HG03571 (cell line): Measurements from ENCODE around the gene TMEM150A.
"Not testable (repeated sequence)": the region's sequence is repeated elsewhere in the genome, so short reads cannot be mapped to it uniquely, and the experiment has no call there.

ENCODE experiments used
- ATAC-seq: cut with Tn5 transposase; IDR thresholded peaks from one replicate; pipeline ENCODE4 v1.9.1; 2021; ENCODE audit not compliant: unreplicated experiment

The TMEM150A gene

DNA sequence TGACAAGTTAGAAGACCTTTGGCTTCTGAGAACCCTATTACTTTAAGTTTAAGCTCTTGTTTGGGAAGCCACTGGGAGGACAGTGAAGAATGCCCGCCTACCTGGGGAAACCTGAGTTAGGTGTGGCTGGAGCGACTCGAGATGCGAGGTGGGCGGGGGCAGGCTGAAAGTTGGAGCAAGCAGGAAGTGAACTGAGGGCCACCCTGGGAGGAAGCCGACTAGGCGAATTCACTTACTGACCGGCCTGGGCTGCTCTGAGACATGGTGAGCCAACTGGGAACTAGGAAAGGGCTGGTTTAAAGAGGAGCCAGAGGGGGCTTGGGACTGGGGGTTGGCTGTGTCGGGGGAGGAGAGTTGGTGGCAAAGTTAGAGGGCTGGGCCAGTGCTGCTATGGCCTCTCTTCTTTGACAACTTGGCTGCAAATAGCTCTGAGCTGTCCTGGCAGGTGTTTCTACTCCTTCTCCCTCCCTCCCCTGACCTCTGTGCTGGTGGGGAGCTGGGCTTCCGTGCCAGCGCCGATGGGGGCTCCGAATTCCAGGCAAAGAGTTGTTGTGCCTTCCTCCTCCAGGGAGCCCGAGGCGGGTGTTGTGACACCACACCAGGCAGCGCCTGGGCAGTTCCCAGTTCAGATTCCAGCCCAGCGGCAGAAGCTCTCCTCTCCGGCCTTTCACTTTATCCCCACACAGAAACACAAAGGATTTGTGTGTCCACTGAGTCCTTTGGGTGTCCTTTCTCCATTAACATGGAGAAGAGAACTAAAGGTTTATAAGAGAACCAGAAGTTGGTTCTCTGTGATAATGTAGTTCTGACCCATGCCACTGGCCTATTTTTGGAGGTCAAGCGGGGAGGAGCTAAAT lies 24.9 kb downstream of the TMEM150A start, which contains the start of gene VAMP8:
VAMP8 (plus strand) TSS at position 201 of the 857 bp plus-strand sequence; CDS start at position 262, 61 bp downstream.
- peak; percentile 67 for ATAC-seq

DNA sequence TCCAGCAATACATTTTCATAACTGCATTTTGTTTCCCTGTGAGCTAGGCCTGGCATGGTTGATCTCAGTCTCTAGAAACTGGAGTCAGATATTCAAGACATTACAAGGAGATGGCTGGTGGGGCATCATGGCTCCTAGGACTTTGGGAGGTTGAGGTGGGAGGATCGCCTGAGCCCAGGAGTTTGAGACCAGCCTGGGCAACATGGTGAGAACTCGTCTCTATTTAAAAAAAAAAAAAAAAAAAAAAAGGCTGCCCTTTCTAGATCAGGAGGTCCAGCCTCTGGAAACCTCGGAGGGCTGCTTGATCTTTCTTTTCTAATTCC lies 25.5 kb downstream of the TMEM150A start:
- no peak for ATAC-seq

DNA sequence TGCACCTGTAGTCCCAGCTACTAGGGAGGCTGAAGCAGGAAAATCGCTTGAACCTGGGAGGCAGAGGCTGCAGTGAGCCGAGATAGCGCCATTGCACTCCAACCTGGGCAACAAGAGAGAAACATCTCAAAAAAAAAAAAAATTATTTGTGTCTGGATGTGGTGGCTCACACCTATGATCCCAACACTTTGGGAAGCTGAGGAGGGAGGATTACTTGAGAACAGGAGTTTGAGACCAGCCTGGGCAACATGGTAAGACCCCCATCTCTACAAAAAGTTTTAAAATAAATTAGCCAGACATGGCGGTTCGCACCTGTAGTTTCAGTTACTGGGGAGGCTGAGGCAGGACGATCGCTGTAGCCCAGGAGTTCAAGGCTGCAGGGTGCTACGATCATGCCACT lies 26.8 kb downstream of the TMEM150A start:
- ATAC-seq = no peak

DNA sequence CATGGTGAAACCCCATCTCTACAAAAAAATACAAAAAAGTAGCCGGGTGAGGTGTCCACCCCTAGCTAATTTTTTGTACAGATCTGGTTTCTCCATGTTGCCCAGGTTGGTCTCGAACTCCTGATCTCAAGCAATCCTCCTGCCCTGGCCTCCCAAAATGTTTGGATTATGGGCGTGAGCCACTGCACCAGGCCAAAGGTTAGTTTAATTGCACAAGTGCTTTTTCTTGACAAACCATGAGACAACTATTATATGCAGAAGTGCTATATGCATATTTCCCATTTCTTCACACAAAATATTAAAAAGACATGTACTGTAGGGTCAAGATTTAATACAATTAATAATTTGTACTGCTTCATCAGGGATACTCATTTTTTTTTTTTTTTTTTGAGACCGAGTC lies 36.2 kb downstream of the TMEM150A start:
- ATAC-seq = no peak

GRCh38 chr2:85564144-85564563 lies 38.3 kb downstream of the TMEM150A start:
- ATAC-seq = no peak

GRCh38 chr2:85561280-85562212 lies 41.0 kb downstream of the TMEM150A start, which contains the start of gene GGCX:
GGCX (minus strand) TSS chr2:85561493; CDS start chr2:85561428, 65 bp downstream.
- ATAC-seq = peak; percentile 77

GRCh38 chr2:85560812-85561279 lies 41.7 kb downstream of the TMEM150A start:
- peak; percentile 27 for ATAC-seq

- not testable (repeated sequence) for ATAC-seq
These were observed 42.1 kb downstream of the TMEM150A start for GRCh38 chr2:85560403-85560726.

DNA sequence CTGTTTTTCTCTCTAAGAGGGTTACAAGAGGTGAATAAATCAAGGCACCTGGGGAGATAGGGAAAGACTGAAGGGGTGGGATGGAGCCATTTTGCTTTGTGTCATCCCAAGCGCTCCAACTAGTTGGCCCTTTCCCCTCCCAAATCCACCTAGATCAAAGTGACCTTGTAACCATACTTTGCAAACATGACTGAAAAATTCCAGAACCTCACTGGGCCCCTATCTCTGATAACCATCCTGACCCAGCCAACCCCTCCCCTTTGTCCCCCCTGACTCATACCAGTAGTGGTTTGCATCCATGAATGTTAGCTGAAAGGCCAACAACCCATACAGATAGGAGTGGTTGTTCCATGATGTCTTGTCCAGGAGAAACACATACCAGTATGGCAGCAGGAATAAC lies 44.3 kb downstream of the TMEM150A start:
- no peak for ATAC-seq

- no peak for ATAC-seq
These were observed 45.4 kb downstream of the TMEM150A start for GRCh38 chr2:85557130-85557529.

- ATAC-seq = no peak
These were observed 47.4 kb downstream of the TMEM150A start for GRCh38 chr2:85554980-85555612.

GRCh38 chr2:85553184-85553583 lies 49.3 kb downstream of the TMEM150A start:
- ATAC-seq = no peak

DNA sequence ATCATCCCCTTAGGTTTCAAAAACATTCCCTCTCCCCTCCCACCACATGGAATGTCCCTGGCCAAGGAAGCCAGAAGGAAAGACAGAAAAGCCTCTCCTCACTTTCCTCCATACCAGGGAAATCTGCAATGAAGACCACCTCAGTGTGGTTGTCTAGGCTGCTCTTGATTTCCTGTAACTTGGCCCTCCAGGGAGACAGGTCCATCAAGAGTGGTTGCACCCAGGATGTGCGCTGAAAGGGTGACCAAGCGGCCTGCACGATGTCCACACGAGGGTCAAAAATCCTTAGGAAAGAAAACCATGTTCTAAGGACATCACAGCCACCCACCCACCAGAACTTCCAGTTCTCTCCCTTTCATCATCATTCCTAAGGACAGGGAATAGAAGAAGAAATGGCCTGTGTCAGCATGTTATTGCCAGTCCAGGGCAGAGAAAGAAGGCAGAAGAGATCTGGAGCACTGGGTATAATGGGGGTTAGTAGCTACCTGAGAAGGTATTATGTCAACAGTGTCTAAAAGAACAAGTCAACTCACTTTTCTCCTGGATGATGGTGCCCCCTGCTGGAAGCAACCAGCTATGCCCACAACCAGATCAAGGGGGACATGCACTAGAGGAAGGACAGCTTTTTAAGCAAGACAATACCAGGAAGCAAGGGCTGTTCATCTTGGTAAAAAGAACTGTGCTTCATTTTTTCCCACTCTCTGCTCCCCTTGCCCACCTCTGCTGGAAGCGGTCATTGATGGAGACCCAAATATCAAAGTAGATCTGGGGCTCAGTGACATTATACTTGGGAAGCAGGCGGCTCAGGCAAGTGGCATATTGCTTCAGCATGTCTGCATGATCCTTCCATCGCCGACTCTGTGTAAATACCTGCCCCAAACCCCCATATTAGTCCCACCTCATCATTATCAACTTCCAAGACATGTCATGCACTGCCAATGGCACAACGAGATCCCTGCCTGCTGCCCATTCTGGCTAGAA lies 50.5 kb downstream of the TMEM150A start:
- ATAC-seq = peak; percentile 67

- ATAC-seq = no peak
These were observed 52.0 kb downstream of the TMEM150A start for GRCh38 chr2:85550486-85550885.

DNA sequence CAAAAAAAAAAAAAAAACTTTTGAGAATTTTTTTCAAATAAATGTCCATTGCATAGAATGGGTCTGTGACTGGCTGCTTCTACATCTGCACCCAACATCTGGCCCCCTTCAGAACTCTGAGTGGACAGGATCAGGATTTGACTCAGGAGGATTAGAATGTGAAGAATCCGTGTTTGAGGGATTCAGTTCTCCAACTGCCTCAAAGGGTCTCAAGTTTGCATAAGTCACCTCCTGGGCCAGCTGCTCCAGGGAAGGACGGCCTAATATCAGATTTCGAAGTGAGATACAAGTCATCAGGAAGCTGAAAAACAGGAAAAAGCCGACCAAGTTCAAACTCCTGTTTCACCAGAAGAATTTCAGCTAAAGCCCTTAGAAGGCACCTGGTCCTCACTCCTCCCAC lies 52.7 kb downstream of the TMEM150A start:
- ATAC-seq = no peak

DNA sequence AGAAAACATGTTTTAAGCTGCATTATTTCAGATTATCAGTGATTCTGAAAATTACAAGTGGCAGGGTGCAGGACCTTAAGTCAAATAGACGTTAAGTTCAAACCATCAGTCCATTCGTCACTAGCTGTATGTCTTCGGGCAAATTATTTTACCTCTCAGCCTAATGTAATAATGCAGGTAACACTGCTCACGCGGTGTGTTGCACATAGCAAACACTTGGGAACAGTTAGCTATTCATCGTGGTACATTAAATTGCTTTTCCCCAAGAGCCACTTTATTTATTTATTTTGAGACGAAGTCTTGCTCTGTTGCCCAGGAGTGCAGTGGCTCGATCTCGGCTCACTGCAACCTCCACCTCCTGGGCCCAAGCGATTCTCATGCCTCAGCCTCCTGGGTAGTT lies 53.4 kb downstream of the TMEM150A start:
- ATAC-seq = no peak

GRCh38 chr2:85548608-85548900 lies 53.9 kb downstream of the TMEM150A start:
- ATAC-seq = no peak
